Nephron (organoid): ENCODE results near the gene BCL2L14.

Experiments
- H3K27ac Mint-ChIP-seq, 3 experiments: 2 replicates each; pipeline ENCODE4 v1.8.0; 2020; ENCODE audit warnings: mixed read lengths in 3 of 3, mild to moderate bottlenecking in 2 of 3, moderate library complexity in 1 of 3
- H3K27me3 Mint-ChIP-seq: 2 replicates; pipeline ENCODE4 v1.8.0; 2021; ENCODE audit warnings: low read depth, mild to moderate bottlenecking, moderate library complexity, mixed read lengths
- H3K36me3 Mint-ChIP-seq: 2 replicates; pipeline ENCODE4 v1.8.0; 2020; ENCODE audit warnings: low read depth, mixed read lengths
- H3K4me1 Mint-ChIP-seq: 2 replicates; pipeline ENCODE4 v1.8.0; 2020; ENCODE audit warnings: mixed read lengths
- H3K4me3 Mint-ChIP-seq, 3 experiments: 2 replicates each; pipeline ENCODE4 v1.8.0; 2020; ENCODE audit warnings: mild to moderate bottlenecking in 3 of 3, mixed read lengths in 3 of 3, moderate library complexity in 2 of 3
- H3K9me3 Mint-ChIP-seq: 2 replicates; pipeline ENCODE4 v1.8.0; 2020; ENCODE audit warnings: mixed read lengths
- CTCF ChIP-seq, 3 experiments: fragments of 200-600 bp; sonication (generic); IDR thresholded peaks; one replicate each; pipeline ENCODE4 v1.5.0; 2021; ENCODE audit warnings: antibody characterized with exemption in 3 of 3; ENCODE audit not compliant: unreplicated experiment in 3 of 3

The BCL2L14 gene

GRCh38 chr12:12147111-12147510 lies 76.4 kb downstream of the BCL2L14 start:
- no peak overlapping the region for H3K4me3 Mint-ChIP-seq

More at GRCh38 chr12:12147111-12147510, 76.4 kb downstream of the BCL2L14 start:
- Mint-ChIP-seq H3K9me3 (no peaks in the 10 kb centered on the region), H3K27me3 (no peaks in the 10 kb centered on the region), H3K27ac (no peak overlapping the region), H3K36me3 (peaks cover 77% of the 10 kb centered on the region), H3K4me1 (no peaks in the 10 kb centered on the region)
- TF ChIP-seq CTCF (IDR thresholded peaks at IDR 0.05; ENCODE audit: unreplicated experiment in 3 of 3) = no peak
